Measurements from ENCODE around the gene MTX2.

MTX2 gene

GRCh38 chr2:176269319-176270099, at the start of gene MTX2:
TSS of gene MTX2 (plus strand) at chr2:176269442. CDS start at chr2:176269630, 188 bp downstream.
- DNase-seq, result peak; percentile 81

DNA sequence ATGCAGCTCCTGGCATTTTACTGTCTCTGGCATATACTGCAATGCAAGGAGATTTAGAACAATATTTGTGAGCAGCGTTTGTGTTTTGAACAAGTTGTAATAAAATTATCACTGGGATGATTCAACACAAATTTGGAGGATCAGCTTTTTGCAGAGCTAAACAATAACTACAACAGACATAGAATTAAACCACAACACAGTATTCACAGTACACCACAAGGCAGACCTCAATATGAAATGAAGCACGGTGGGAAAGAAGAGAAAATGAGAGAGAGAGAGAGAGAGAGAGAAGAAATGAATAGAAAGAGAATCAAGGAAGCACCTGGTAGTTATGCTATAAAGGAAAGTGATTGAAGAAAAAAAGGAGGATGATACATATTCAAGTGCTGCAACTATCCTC, 41.4 kb upstream of the MTX2 start:
- no peak for DNase-seq

DNA sequence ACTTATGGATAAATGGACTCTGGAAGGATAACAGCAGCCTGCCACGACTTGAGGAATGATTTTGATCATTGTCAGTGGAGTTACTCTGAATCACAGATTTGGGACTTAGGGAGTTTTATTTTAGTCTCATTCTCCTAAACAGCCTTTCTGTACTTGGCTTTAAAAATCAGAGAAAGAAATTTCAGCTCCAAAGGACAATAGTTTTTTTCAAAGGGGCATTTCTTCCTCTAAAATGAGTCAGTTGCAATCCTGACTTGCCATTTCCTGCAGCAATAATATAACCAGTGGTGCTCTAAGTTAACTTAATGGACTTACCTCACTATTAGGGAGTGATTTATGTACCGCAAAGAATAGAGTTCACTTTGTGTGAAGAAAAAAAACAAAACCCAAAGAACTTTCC, 35.1 kb upstream of the MTX2 start:
- no peak for DNase-seq

DNA sequence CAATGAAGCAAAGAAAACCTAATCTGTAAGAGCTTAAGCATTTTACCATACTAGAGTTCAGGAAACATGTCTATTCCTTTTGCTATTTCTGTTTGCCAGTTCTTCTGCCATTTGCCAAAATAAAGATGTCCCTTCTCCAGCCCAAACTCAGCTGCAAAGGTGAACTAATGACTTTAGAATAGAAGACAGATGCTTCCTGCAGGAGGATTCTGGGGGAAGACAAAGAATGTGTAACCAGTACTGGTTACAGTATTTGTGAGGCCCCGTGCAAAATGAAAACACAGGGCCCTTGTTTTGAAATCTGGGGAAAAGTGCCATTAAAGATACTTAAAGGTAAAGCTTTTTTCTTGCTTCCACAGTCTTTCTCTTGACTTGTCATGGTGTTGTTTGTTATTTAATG, 34.3 kb upstream of the MTX2 start:
- DNase-seq, result no peak

- DNase-seq, result no peak
Measured at GRCh38 chr2:176237456-176237855, 31.8 kb upstream of the MTX2 start.

- DNase-seq, result no peak
Measured at GRCh38 chr2:176239031-176239430, 30.2 kb upstream of the MTX2 start.

DNA sequence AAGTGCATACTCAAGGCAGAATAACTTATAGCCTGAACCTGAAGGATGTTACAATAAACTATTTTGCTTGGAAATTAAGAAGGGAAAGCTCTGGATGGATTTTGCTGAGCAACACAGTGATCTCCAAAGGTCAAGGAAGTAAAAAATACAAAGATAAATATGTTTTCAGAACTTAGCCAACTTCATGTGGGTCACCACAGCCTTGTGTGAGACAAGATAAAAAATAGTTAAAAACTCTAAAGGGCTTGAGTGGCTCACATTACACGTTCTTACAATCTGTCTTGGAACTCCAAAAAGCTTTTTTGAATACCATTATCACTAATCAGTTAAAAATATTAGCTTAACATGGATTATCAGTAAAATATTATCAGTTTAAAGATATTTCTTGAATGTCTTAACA, 28.9 kb upstream of the MTX2 start:
- no peak for DNase-seq

DNA sequence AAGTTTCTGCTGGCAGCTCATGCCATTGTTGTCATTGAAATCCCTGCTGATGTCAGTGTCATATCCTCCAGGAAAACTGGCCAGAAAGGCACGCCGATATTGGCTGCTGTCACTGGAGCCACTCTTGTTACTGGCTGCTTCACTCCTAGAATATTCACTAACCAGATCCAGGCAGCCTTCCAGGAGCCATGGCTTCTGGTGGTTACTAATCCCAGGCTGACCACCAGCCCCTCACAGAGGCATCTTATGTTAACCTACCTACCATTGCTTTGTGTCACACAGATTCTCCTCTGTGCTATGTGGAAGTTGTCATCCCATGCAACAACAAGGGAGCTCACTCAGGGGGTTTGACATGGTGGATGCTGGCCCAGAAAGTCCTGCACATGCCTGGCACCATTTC, 27.0 kb upstream of the MTX2 start:
- DNase-seq, result no peak

DNA sequence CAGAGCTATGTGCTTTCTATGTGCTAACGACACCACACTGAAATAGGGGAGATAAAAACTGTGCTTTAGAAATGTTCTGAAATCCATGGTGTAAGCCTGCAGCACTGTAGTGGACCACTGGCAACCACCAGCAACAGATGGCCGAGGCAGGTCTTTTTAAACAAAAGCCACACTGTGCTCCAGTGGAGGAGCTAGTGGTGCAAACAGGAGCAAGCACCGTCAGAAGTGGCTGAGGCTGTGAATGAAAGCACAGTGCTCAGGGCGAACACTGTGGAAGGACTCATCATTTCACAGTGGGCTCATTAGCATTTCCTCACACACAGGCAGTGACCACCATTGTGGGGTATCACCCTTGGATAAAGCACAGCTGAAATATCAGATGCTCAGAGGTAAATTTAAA, 22.9 kb upstream of the MTX2 start:
- no peak for DNase-seq

- no peak for DNase-seq
Measured at GRCh38 chr2:176247859-176248258, 21.4 kb upstream of the MTX2 start.

DNA sequence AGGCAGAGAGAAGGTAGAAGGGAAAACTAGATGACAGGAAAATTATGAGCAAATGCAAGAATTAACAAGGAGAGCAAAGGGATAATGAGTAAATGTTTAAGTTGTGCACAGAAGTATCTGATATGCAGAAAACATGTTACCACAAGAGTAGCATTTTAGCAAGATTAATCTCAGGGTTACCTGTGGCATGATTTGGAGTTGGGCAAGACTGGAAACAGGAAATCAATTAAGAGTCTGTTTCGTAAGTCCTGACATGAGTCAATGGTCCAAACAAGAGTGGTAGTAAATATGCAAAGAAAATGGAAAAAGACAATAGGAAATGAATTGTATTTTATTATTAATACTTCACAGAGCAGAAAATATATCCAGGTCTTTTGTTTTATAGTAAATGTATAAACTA, 17.3 kb upstream of the MTX2 start:
- no peak for DNase-seq

- no peak for DNase-seq
Measured at GRCh38 chr2:176260689-176261088, 8.6 kb upstream of the MTX2 start.

DNA sequence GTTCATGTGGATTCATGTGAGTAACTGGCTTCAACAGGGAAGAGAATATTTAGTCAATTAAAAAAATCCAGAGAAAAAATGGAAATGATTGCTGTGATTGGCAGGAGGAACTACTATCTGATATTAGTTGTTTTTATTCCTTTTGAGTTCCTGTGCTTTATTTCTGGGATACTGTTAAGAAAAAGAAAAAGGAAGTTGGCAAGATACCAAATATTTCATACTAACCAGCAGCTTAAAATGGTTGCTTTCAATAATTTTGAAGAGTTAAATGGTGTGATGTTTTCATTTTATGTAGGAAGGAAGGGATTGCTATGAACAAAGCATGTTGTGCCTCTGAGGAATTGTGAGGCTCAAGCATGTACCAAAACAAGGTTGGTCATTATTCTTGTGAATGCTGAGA, 8.1 kb upstream of the MTX2 start:
- DNase-seq, result no peak

- no peak for DNase-seq
Measured at GRCh38 chr2:176268976-176269318, 295 bp upstream of the MTX2 start.

- no peak for DNase-seq
Measured at GRCh38 chr2:176270100-176270750, 983 bp downstream of the MTX2 start.

DNA sequence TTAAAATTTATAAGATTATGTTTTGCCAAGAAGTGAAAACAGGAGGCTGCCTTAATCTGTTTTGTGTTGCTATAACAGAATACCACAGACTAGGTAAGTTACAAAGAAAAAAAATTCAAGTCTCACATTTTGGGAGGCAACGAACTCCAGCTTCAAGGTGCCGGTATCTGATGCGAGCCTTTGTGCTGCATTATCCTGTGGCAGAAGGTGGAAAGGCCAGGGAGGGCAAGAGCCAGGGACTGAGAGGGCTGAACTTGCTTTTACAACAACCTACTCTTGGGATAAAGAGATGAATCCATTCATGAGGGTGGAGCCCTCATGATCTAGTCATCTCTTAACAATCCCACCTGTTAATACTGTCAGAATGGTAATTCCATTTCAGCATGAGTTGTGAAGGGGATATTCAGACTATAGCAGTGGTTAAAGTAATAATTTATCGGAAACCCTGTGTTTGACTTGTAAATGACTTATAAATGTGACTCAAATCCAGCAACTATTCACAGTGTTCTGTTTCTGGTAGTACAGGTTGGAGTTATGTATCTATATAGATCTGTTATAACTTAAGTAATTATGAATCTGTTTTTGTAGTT, 3.7 kb downstream of the MTX2 start:
- no peak for DNase-seq

- no peak for DNase-seq
Measured at GRCh38 chr2:176278927-176279326, 9.7 kb downstream of the MTX2 start.

- no peak for DNase-seq
Measured at GRCh38 chr2:176280156-176280555, 10.9 kb downstream of the MTX2 start.

GRCh38 chr2:176280867-176281658, 11.8 kb downstream of the MTX2 start:
- DNase-seq, result no peak

DNA sequence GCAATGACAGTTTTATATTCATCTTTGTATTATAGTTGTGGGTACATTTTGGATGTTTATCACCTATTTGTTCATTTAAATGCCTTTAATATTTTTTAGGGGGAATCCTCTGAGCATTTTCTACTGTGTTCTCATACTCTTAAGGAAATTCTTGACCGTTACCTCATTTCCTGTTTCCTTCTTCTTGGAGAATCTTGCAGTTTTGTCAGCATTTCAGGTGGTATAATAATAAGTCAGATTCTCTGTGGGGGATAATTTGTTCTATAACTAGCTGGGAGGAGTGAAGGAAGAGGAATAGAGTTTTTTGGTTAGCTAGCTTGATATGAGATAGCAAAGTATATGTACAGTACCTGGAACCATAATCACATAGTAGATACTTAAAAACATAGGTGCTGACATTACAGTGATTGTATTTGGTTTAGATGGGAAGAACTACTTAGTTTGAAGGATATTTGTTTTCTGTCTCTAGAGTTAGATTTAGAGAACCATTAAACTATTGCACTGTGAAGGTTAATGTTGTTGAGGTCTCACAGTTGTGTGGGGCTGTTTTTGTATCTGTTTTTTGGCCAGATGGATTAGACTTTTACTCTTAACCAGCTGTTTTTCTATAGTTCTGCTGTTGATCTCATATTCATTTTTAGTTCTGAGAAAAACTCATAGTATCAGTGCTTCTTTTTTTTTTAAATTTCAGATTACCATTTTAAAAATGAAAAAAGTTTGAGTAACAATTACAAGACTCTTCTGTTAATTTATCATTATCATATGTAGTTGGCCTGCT, 14.2 kb downstream of the MTX2 start:
- no peak for DNase-seq

GRCh38 chr2:176284461-176285049, 15.3 kb downstream of the MTX2 start:
- no peak for DNase-seq

GRCh38 chr2:176285321-176285720, 16.1 kb downstream of the MTX2 start:
- no peak for DNase-seq
